Activated CD8-positive, alpha-beta memory T cell treated with anti-CD3 and anti-CD28 coated beads for 4 hours (primary cell): ENCODE data around the gene GUCA1A.
A peak's percentile ranks its signal among the peaks of the same experiment; 100 is the strongest.
"Not testable (repeated sequence)": the region's sequence is repeated elsewhere in the genome, so short reads cannot be mapped to it uniquely, and the experiment has no call there.

Source experiments
- DNase-seq, 2 donors: peaks; one replicate each; pipeline ENCODE4 v3.0.0-alpha.2; 2020; ENCODE audit warnings: low read depth in 2 of 2

The GUCA1A gene

DNA sequence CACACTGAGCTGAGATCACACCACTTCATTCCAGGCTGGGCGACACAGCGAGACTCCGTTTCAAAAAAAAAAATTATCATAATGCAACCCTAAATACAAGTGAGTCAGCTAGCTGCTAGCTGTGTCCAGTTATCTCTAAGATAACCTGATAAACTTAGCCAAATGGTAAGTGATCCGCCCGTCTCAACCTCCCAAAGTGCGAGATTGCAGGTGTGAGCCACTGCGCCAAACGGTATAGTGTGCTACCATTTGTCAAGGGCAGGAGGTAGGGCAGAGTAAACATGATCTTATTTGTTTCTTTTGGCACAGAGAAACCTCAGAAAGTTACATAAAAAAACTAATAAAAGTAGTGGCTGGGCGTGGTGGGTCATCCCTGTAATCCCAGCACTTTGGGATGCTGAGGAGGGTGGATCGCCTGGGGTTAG lies 26.0 kb upstream of the GUCA1A start:
- DNase-seq = no peak

DNA sequence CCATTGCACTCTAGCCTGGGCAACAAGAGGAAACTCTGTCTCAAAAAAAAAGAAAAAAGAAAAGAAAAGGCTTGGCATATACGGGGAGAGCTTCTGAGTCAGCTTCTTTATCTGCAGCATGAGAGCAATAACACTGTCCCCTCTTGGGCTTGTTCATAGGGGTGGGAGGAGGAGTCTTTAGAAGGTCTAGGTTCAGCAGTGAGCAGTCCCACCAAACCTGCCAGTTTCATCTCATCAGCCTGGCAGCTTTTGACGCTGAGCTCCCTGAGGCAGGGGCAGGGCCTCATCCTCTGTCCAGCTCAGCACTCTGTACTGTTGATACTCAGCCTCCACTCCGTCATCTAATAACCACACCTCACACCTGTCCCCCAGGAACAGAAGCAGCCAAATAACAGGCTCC lies 25.1 kb upstream of the GUCA1A start:
- no peak for DNase-seq

DNA sequence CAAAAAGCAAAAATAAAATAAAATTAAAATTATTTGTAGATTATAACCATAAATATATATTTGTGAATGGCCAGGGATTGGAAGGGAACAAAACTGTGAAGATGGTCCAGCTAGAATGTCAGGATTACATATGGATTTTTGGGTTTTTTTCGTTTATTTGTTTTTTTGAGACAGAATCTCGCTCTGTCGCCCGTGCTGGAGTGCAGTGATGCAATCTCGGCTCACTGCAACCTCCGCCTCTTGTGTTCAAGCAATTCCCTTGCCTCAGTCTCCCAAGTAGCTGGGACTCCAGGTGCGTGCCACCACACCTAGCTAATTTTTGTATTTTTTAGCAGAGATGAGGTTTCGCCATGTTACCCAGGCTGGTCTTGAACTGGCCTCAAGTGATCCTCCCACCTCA lies 22.9 kb upstream of the GUCA1A start:
- DNase-seq = no peak

DNA sequence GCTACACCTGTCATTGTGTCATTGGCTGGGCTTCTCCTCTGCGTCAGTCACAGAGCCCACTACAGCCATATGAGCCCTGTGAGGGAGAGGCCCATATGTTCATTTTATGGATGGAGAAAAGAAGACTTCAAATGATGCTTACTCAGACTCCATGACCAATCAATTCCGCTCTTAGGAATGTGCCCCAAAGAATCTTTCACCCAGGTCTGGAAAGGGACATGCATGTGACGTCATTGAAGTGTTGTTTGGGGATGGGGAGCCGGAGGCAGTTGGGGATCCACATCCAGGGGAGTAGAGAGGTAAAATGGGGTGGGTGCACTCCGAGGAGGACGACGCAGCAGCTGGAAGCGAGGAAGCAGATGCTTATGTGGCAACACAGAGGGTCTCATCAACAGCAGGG lies 21.1 kb upstream of the GUCA1A start:
- DNase-seq = no peak

DNA sequence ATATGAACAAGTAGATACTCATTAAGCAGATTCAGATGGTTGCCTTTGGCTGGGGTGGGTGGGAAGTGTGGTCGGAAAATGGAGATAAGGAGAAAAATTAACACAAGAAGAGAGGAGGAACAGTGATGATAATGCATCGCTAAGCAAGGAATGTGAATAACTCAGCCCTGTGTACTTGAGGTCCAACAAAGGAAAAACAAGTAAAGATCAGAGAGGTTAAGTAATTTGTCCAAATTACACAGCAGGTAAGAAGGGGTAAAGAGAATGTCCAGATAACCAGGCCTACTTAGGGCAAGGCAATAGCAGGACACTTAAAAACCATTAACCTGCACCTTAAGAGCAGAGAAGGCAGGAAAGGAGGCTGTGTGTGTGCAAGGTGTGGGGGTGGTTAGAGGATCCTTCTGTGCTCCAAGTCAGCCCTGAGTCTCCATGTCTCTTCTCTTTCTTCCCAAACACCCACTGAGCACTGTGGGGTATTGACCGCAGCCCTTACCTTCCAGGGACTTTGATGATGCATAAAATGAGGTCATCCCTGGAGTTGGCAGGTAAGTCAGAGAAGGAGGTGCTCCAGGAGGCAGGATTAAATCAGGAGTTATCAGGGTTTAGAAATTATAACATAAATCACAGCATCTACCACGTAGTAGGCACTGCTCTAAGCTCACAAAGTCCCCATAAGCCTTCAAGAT lies 20.5 kb upstream of the GUCA1A start:
- not testable (repeated sequence) for DNase-seq

DNA sequence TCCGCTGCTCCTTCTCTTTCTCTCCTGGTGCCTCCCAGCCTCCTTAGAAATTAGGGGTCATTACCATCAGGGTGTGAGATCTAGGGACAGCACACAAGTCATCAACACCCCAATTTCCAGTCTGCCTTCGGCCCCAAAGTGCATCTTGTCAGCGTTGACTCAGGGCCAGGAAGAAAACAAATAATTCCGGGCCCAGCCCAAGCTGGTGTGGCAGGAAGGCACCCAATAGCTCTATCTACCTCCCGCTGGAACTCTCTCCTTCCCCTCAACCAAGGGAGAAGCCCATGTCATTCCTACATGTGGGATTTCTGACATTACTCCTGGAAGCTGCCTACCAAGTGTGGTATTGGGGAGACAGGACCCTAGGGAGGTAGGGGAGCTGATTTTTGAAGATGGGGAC lies 19.2 kb upstream of the GUCA1A start:
- DNase-seq = no peak

DNA sequence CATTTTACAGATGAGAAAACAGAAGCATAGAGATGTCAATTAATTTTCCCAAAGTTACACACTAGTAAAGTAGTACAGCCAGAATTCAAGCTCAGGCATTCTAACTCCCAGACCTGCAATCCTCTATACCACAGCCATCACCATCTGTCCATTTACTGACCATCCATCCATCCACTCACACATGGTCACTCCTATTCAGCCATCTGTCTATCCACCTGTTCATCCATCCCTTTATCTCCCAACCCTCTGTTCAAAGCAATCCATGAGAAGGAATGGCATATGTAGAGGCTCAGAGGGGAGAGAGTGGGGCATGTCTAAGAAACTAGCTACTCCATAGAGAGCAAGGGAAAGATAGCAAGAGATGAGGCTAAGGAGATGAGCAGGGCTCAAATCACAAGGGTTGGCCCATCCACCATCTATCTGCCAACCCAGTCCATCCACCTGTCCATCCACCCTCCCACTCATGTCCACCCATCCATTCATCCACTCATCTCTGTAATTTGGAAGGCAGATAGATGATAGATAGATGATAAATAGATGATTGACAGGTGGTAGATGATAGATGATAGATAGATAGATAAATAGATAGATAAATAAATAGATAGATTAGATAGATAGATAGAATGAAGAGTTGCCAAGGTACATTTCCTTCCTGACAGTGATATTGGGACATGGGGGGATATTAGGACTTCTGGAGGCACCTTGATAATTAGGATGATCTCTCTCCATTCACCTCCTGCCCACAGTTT lies 18.5 kb upstream of the GUCA1A start:
- DNase-seq = no peak

DNA sequence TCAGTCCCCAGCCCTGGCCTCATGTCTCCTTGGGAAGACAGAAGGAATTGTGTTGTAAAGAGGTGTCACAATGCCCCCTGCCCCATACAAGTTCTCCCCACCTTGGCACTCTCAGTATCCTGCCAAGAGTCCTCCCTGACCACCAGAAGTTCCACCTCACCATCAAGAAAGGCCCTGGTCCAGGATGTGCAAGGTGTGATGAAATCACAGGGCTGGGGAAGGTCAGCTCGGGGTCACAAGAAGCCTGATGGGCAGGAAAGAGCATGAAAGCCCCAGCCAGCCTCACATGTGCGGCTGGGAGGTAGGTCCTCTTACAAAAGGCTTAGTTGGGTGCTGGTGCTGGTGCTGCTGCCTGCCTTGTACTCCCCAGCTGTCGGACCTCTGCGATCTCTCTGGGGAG lies 17.9 kb upstream of the GUCA1A start:
- no peak for DNase-seq

DNA sequence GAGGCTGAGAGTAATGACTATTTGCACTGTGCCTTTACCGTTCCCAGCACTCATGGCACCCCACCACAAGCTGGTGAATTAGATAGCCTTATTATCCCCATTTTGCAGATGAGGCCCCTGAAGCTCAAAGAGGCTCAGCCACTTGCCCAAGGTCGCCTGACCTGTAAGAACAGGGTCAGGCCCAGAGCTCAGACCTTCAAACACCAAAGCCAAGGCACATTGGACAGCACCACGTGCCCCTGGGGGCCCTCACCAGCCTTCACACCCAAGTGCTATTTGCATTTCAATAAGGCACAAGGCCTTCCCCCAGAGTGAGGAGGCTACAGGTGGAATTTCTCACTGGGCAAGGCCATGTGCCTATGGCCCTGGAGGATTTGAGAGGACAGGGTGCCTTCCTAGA lies 16.5 kb upstream of the GUCA1A start:
- DNase-seq = no peak

DNA sequence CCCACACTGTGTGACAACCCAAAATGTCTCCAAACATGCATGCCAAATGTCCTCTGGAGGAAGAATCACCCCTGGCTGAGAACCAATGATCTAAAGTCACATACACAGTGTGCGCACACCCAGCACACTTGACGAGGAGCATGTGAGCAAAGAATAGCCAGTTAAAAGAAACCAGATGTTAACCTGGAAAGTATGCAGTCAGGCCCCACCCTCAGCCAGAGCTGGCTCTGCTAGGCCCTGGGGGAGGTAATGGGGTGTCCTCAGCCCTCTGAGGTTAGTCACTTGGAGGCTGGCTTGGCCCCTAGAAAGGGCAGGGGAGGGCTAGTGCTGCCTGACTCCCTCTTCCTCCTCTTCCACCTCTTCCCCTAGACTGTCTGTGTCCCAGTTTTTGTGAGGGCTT lies 15.2 kb upstream of the GUCA1A start:
- DNase-seq = no peak

DNA sequence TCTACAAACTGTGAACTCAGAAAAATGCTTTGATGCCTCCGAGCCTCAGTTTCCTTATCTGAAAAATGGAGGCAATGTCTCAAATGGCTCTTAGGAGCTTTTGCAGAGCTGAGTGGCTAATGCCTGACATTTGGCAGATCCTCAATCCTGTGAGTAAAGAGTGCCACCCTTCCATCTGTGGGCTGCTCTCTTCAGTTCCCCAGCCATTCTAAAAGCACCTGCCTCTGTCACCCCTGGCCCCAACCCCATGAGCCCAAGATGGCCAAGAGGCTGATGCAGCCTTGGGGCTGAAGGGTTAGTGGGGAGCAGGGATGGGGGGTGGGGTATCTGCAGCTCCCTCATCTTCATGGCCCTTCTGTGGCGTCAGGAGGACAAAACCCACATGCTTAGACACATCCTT lies 14.5 kb upstream of the GUCA1A start:
- DNase-seq = no peak

DNA sequence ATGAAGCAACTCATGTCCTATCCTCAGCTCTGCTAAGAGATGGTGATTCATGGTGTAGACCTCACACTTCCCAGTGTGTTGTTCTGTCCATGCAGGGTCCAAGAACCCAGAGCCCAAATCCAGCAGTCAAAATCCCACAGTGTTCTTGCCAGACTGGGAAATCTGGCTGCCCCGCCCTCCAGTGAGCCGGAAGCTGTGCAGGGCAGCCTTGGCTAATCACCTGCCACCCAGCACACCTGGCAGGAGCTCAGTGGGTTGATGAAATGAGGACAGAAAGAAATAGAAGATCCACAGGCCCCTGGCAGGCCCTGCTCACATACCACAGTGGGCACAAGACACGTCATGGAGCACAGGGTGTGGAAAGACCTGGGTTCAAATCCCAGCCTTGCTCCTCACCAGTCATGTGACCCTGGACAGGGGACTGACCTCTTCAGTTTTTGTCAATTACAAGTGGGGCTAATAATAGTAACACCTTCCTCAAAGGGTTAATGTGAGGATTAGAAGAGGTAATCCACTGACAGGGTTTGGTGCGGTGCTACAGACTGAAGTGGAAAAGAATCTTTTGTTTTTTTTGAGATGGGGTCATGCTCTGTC lies 13.6 kb upstream of the GUCA1A start:
- DNase-seq = no peak

DNA sequence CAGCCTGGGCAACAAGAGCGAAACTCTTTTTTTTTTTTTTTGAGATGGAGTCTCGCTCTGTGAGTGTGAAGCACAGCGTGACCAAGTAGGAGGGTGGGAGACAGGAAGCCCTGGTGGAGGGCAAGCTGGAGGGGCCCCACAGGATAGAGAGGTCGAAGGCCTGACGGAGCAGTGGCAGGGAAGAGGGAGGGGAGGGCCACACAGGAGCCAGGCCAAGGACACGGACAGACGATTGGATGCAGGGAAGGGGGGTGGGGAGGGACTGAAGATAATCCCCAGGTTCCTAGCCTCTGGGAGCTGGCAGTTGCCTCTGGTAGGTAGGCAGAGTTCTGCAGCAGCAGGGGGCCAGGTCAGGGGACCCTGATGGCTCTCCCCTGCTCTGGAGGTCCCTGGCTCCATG lies 10.8 kb upstream of the GUCA1A start:
- DNase-seq = no peak

DNA sequence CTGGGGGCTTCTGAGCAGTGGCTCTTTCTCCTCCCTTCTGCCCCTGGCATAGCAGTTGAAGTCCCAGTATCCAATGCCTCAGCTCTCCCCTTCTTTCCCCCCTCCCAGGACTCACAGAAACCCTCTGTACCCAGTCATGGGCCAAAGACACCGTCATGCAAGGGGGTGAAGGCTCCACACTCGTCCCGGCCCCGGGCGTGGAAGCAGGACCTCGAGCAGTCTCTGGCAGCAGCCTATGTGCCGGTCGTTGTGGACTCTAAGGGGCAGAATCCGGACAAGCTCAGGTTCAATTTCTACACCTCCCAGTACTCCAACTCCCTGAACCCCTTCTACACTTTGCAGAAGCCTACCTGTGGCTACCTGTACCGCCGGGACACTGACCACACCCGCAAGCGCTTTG lies 10.4 kb upstream of the GUCA1A start:
- no peak for DNase-seq

DNA sequence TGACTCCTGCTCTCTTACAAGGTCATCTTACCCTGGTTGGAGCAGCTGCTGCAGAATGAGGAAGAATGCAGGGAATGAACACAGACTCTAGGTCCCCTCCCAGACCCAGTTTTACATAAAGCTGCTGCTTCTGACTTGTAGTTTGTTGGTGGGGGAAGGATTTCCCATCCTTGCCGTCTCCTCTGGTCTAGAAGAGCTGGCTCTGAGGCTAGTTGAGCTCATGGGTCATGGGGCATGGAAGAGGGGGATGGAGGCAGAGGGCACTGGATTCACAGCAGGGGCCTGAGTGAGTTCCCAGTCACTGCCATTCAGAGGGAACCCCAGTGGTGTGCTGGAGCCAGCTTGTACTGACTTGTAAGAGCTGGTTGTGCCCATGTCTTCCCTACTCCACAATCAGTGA lies 9.2 kb upstream of the GUCA1A start:
- no peak for DNase-seq

DNA sequence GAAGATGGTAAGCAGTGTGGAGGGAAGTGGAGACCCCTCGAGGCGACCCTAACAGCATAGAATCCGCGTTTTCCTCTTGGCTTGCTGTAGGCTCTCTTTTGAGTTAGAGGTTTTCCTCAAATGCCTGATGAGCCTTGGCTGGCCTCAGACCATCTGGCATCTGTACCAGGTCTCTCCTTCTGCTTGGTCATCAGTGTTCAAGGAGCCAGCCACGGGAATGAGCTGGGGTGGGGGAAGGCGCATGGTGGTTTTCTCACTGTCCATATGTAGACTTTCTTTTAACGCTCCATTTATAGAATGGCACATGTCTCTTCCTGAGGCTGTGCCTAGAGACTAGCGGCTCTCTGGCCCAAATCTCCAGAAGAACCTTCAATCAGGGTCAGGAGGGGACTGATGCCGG lies 8.1 kb upstream of the GUCA1A start:
- DNase-seq = no peak

DNA sequence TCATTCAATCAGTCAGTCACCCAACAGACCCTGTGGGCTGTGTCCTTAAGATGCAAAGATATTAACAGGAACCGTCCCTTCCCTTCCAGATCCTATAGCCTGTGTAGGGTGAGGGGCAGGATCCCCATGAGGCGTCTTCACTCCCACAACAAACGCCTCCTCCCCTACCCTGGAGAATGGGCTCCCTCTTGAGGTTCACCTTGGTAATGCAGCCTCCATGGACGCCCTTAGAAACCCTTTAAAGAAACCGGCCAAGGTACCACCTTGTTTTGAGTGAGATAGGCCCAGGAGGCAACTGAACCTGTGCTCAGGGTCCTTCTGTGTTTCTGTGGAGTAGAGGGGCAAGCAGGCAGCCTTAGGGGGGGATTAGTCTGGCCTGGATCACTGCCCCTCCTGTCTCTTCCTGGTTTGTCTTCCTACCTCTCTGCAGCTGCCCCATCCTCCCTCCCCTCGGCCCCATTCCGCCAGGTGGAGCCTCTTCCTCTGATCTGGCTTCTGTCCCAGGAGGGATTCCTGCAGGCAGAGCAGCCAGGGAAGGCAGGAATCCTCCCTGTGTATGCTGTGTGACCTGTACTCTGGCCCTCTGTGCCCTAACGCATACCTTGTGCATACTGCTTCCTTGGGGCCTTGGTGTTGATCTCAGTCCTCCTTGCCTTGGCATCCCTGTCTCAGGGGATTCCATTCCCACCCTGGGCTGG lies 6.6 kb upstream of the GUCA1A start:
- DNase-seq = peak; percentile 56 to 65

DNA sequence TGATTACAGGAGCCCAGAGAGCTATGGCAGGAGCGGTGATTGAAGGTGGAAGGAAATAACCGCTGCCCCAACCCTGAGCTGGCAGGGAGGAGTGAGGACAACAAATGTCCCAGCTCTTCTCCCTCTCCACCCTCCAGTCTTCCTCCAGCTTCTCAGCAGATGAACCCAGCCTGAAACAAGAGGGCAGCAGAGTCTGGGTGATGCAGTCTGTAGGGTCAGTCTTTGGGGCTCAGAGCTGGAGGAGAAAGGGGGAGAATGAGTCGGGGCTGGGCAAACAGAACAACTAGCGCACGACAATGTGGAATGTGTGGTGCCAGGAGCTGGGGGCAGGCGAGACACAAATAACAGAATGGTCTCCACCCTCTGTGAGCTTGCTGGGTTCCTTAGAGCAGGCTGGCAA lies 4.5 kb upstream of the GUCA1A start:
- DNase-seq = no peak

DNA sequence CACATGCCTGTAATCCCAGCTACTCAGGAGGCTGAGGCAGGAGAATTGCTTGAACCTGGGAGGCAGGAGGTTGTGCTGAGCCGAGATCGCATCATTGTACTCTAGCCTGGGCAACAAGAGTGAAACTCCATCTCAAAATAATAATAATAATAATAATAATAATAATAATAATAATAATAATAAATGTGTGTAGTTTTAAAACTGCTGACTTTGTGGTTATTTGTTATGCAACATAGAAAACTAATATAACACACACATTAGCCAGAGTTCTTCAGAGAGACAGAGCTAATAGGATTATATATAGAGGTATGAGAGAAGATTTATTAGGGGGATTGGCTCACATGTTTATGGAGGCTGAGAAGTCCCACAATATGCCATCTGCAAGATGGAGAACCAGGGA lies 3.4 kb upstream of the GUCA1A start:
- DNase-seq = not testable (repeated sequence)

DNA sequence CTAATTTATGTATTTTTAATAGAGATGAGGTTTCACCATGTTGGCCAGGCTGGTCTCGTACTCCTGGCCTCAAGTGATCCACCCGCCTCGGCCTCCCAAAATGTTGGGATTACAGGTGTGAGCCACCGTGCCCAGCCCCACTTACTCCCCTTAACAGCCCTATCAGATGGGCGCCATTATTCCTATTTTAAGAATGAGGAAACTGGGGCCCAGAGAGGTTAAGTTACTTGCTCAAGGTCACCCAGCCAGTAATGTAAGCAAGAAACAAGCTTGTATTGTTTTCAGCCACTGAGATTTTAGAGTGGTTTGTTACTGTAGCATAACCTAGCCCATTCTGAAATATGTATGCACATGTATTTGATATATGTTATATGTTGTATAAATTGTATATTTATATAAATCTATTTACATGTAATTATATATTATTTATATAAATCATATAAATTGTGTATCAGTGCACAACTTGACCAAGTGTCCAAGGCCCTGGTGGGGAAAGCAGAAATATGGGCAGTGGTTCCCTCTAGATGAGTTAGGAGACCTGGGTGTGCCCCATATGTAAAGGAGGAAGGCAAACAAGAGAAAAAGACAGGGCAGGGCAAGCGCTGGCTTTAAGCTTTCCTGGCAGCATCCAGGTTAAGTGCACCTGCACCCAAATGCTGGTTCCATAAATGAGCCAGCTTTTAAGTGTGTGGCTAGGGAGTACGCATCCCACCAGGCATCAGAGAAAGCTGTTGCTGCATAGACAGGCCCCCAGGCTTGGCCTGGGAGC lies 1.2 kb upstream of the GUCA1A start:
- DNase-seq = no peak

DNA sequence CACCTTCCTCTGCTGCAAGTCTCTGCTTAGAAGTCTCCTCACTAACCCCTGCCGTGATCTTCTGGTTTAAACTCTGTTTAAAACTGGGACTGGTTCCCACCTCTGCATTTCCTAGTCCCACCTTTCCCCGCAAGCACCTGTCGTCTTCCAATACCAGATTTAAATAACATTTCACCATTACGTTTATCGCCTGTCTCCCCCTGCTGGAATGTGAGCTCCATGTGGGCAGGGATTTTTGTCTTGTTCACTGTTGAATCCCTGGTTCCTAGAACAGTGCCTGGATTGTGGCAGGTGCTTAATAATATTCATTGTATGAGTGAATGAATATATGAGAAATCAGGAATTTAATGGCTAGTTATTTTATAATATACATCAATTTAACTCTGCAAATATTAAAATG lies 2.7 kb downstream of the GUCA1A start:
- DNase-seq = no peak

DNA sequence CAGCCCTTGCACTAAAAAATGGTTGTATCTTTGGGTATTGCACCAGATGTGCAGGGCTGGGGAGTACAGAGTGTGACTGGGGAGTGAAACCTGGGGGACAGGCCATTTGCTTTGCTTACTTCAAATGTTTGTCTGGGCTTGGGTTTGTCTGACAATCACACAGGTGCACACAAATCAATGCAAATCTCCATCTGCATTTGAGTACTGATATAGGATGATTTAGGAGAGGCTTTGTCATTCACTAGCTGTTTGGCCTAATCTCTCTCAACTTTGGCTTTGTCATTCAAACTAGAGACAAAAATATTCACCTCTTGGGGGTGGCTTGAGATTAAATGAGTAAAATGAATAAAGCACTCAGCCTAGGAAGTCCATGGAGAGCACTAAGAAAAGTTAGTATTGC lies 3.8 kb downstream of the GUCA1A start:
- DNase-seq = no peak
